HepG2 (cell line): ENCODE results near the gene RSPH9.

Source experiments
- ARNT ChIP-seq: fragments of 450-650 bp; IDR thresholded peaks from 2 replicates; pipeline ENCODE4 v1.6.1; 2017
- CTCF ChIP-seq: sonication (generic); formaldehyde crosslinking; IDR thresholded peaks from 2 replicates; pipeline ENCODE4 v1.5.0; 2020; ENCODE audit warnings: mild to moderate bottlenecking, missing genetic modification reagents, moderate library complexity
- ELF4 ChIP-seq: sonication (generic); formaldehyde crosslinking; IDR thresholded peaks from 2 replicates; pipeline ENCODE4 v1.5.0; 2020; ENCODE audit warnings: missing genetic modification reagents, mild to moderate bottlenecking, moderate library complexity, borderline replicate concordance
- EP300 ChIP-seq, 3 experiments: sonication (generic) in 1 of 3; formaldehyde crosslinking in 1 of 3; IDR thresholded peaks; 2 replicates each; pipeline versions ENCODE4 v1.5.1 to v1.6.1; 2011 to 2020; ENCODE audit warnings: low read depth in 2 of 3, low read length in 2 of 3, borderline replicate concordance in 1 of 3, improper control_type of control experiment in 1 of 3, mild to moderate bottlenecking in 1 of 3, missing genetic modification reagents in 1 of 3, moderate library complexity in 1 of 3
- FOXJ3 ChIP-seq: sonication (generic); formaldehyde crosslinking; IDR thresholded peaks from 2 replicates; pipeline ENCODE4 v1.4.0; 2020; ENCODE audit warnings: missing genetic modification reagents, mild to moderate bottlenecking, borderline replicate concordance
- HIVEP1 ChIP-seq: sonication (generic); formaldehyde crosslinking; IDR thresholded peaks from 2 replicates; pipeline ENCODE4 v1.4.0; 2020; ENCODE audit warnings: mild to moderate bottlenecking, missing genetic modification reagents
- POLR2A ChIP-seq, 2 experiments: IDR thresholded peaks; 2 replicates each; pipeline ENCODE4 v1.6.1; 2011; ENCODE audit warnings: low read depth in 2 of 2, low read length in 2 of 2, mild to moderate bottlenecking in 1 of 2, moderate library complexity in 1 of 2; ENCODE audit not compliant: insufficient read depth in 1 of 2
- POLR2AphosphoS5 ChIP-seq: IDR thresholded peaks from 2 replicates; pipeline ENCODE4 v1.6.1; 2012; ENCODE audit warnings: low read depth, low read length
- ZNF383 ChIP-seq: sonication (generic); formaldehyde crosslinking; IDR thresholded peaks from 2 replicates; pipeline ENCODE4 v1.4.0; 2020; ENCODE audit warnings: missing genetic modification reagents, mild to moderate bottlenecking, borderline replicate concordance
- ZNF766 ChIP-seq: sonication (generic); formaldehyde crosslinking; IDR thresholded peaks from 2 replicates; pipeline ENCODE4 v1.5.0; 2020; ENCODE audit warnings: missing genetic modification reagents, borderline replicate concordance

DNA sequence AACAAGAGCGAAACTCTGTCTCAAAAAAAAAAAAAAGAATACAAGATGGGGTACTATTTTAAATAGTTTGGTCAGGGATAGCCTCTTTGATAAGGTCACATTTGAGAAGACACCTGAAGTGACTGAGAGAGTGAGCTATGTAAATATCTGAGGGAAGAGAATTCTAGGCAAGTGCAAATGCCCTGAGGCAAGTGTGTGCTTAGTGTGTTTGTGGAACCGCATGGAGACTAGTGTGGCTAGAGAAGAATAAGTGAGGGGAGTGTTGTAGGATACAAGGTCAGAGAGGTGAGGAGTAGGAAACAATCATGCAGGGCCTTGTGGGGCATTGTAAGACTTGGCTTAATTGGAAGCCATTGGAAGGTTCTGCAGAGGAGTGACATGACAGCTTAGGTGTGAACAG is 3.4 kb downstream of the RSPH9 start:
- TF ChIP-seq CTCF (CRISPR knock-in tag) (no peak), FOXJ3 (CRISPR knock-in tag) (no peak), POLR2A (IDR thresholded peaks at IDR 0.05; ENCODE audit: insufficient read depth in 1 of 2, low read depth in 2 of 2, low read length in 2 of 2) (no peak), ARNT (no peak), EP300 (IDR thresholded peaks at IDR 0.05; ENCODE audit: low read depth in 2 of 2, low read length in 2 of 2) (no peak), EP300 (CRISPR knock-in tag; IDR thresholded peaks at IDR 0.05; ENCODE audit: borderline replicate concordance) (no peak), ZNF766 (CRISPR knock-in tag) (no peak), POLR2AphosphoS5 (no peak), ZNF383 (no peak), HIVEP1 (CRISPR knock-in tag) (no peak), ELF4 (CRISPR knock-in tag) (no peak)
